Natural killer cell treated with Interleukin-12 subunit alpha and Interleukin-12 subunit beta and Interleukin-15 and Interleukin-18, amount 100 ng/mL, for 72 hours (primary cell): Measurements from ENCODE around the gene USP47. TPM values are rescaled to one million over a fixed set of nuclear protein-coding genes. Genes with fewer than 3 reads are reported as not detected.
A peak's percentile ranks its signal among the peaks of the same experiment; 100 is the strongest.

Experiments used
- ATAC-seq, 2 donors: fragments of 150-1000 bp; cut with Tn5 transposase in 1 of 2; sonication (Bioruptor Pico), chemical (Tn5 transposase) in 1 of 2; 2 replicates each; pipeline ENCODE4 v1.10.0; 2021
- DNase-seq: peaks from one replicate; pipeline ENCODE4 v3.0.0; 2022; ENCODE audit warnings: low spot score
- H3K27ac Mint-ChIP-seq, 2 donors: 1 replicate in 1 of 2; 2 replicates in 1 of 2; pipeline ENCODE4 v1.8.0; 2022; ENCODE audit warnings: mixed read lengths in 2 of 2, mild to moderate bottlenecking in 1 of 2, moderate library complexity in 1 of 2
- H3K27me3 Mint-ChIP-seq, 2 donors: 1 replicate in 1 of 2; 2 replicates in 1 of 2; pipeline ENCODE4 v1.8.0; 2022; ENCODE audit warnings: mixed read lengths in 2 of 2
- H3K36me3 Mint-ChIP-seq: one replicate; pipeline ENCODE4 v1.8.0; 2022; ENCODE audit warnings: mixed read lengths
- H3K4me1 Mint-ChIP-seq, 2 donors: 1 replicate in 1 of 2; 2 replicates in 1 of 2; pipeline ENCODE4 v1.8.0; 2022; ENCODE audit warnings: low read depth in 2 of 2, mixed read lengths in 2 of 2, mild to moderate bottlenecking in 1 of 2
- H3K4me3 Mint-ChIP-seq: one replicate; pipeline ENCODE4 v1.8.0; 2022; ENCODE audit warnings: mixed read lengths
- H3K9me3 Mint-ChIP-seq: 2 replicates; pipeline ENCODE4 v1.8.0; 2022; ENCODE audit warnings: mixed read lengths
- total RNA-seq, 2 donors: library from RNA; stranded (reverse); gene quantifications; one replicate each; pipeline ENCODE4 v1.2.3, GENCODE V29; 2022

The USP47 gene
- total RNA-seq, 2 donors from 2014 or later = 61.7 to 61.8 TPM

- DNase-seq (no peak), ATAC-seq (no peak)
- H3K4me3 Mint-ChIP-seq = no peak overlapping the region
- no peaks in the 10 kb centered on the region for H3K9me3 Mint-ChIP-seq
- H3K27ac Mint-ChIP-seq = no peak overlapping the region
- H3K4me1 Mint-ChIP-seq = no peaks in the 10 kb centered on the region
- H3K36me3 Mint-ChIP-seq = peaks cover 14% of the 10 kb centered on the region
- H3K27me3 Mint-ChIP-seq = no peaks in the 10 kb centered on the region
These were observed 102.7 kb downstream of the USP47 start for GRCh38 chr11:11944444-11944843.

GRCh38 chr11:11946180-11946579 is 104.4 kb downstream of the USP47 start:
- Mint-ChIP-seq H3K9me3 (no peaks in the 10 kb centered on the region), H3K36me3 (peaks cover 16% of the 10 kb centered on the region), H3K27ac (no peak overlapping the region), H3K27me3 (no peaks in the 10 kb centered on the region), H3K4me3 (no peak overlapping the region), H3K4me1 (no peaks in the 10 kb centered on the region)
- no peak for DNase-seq
- no peak for ATAC-seq

- H3K27ac Mint-ChIP-seq = no peak overlapping the region
- no peaks in the 10 kb centered on the region for H3K27me3 Mint-ChIP-seq
- no peak overlapping the region for H3K4me3 Mint-ChIP-seq
- DNase-seq = no peak
- ATAC-seq = no peak
- H3K9me3 Mint-ChIP-seq = no peaks in the 10 kb centered on the region
- peaks cover 20% of the 10 kb centered on the region for H3K36me3 Mint-ChIP-seq
- no peaks in the 10 kb centered on the region for H3K4me1 Mint-ChIP-seq
These were observed 105.1 kb downstream of the USP47 start for GRCh38 chr11:11946878-11947277.

GRCh38 chr11:11947825-11948224 is 106.1 kb downstream of the USP47 start:
- DNase-seq = no peak
- no peak overlapping the region for H3K27ac Mint-ChIP-seq
- no peak overlapping the region for H3K4me3 Mint-ChIP-seq
- H3K4me1 Mint-ChIP-seq = no peaks in the 10 kb centered on the region
- ATAC-seq = no peak
- H3K27me3 Mint-ChIP-seq = no peaks in the 10 kb centered on the region
- peaks cover 23% of the 10 kb centered on the region for H3K36me3 Mint-ChIP-seq
- no peaks in the 10 kb centered on the region for H3K9me3 Mint-ChIP-seq

GRCh38 chr11:11948242-11948947 is 106.6 kb downstream of the USP47 start:
- H3K27ac Mint-ChIP-seq = no peak overlapping the region
- H3K4me1 Mint-ChIP-seq = no peaks in the 10 kb centered on the region
- H3K4me3 Mint-ChIP-seq = no peak overlapping the region
- DNase-seq = no peak
- no peak for ATAC-seq
- no peaks in the 10 kb centered on the region for H3K9me3 Mint-ChIP-seq
- H3K27me3 Mint-ChIP-seq = no peaks in the 10 kb centered on the region
- peaks cover 25% of the 10 kb centered on the region for H3K36me3 Mint-ChIP-seq

- Mint-ChIP-seq H3K4me1 (no peaks in the 10 kb centered on the region), H3K27ac (no peak overlapping the region), H3K36me3 (peaks cover 25% of the 10 kb centered on the region), H3K4me3 (no peak overlapping the region), H3K9me3 (no peaks in the 10 kb centered on the region), H3K27me3 (no peaks in the 10 kb centered on the region)
- ATAC-seq (no peak), DNase-seq (no peak)
These were observed 107.7 kb downstream of the USP47 start for GRCh38 chr11:11949482-11949881.

- H3K4me1 Mint-ChIP-seq = no peaks in the 10 kb centered on the region
- no peak for DNase-seq
- H3K9me3 Mint-ChIP-seq = no peaks in the 10 kb centered on the region
- no peaks in the 10 kb centered on the region for H3K27me3 Mint-ChIP-seq
- peaks cover 35% of the 10 kb centered on the region for H3K36me3 Mint-ChIP-seq
- peak overlapping the region in 1 of 2 donors; percentile 0 for H3K27ac Mint-ChIP-seq
- ATAC-seq = no peak
- H3K4me3 Mint-ChIP-seq = no peak overlapping the region
These were observed 110.3 kb downstream of the USP47 start for GRCh38 chr11:11952036-11952435.

- DNase-seq = no peak
- ATAC-seq = no peak
- Mint-ChIP-seq H3K27me3 (no peaks in the 10 kb centered on the region), H3K4me1 (peaks cover 20 to 22% of the 10 kb centered on the region in 2 donors), H3K27ac (peak overlapping the region in 1 of 2 donors; percentile 54), H3K36me3 (peaks cover 29% of the 10 kb centered on the region), H3K4me3 (no peak overlapping the region), H3K9me3 (no peaks in the 10 kb centered on the region)
These were observed 114.2 kb downstream of the USP47 start for GRCh38 chr11:11956006-11956405.

GRCh38 chr11:11958403-11959231 is 116.8 kb downstream of the USP47 start:
- DNase-seq (no peak), ATAC-seq (no peak)
- Mint-ChIP-seq H3K36me3 (peaks cover 15% of the 10 kb centered on the region), H3K9me3 (no peaks in the 10 kb centered on the region), H3K4me1 (peaks cover 22 to 30% of the 10 kb centered on the region in 2 donors), H3K4me3 (no peak overlapping the region), H3K27ac (no peak overlapping the region), H3K27me3 (no peaks in the 10 kb centered on the region)

- peaks cover 22 to 30% of the 10 kb centered on the region in 2 donors for H3K4me1 Mint-ChIP-seq
- peaks cover 15% of the 10 kb centered on the region for H3K36me3 Mint-ChIP-seq
- no peak overlapping the region for H3K4me3 Mint-ChIP-seq
- H3K27me3 Mint-ChIP-seq = no peaks in the 10 kb centered on the region
- H3K9me3 Mint-ChIP-seq = no peaks in the 10 kb centered on the region
- DNase-seq (no peak), ATAC-seq (no peak)
- peak overlapping the region; percentile 56 to 60 for H3K27ac Mint-ChIP-seq
These were observed 117.8 kb downstream of the USP47 start for GRCh38 chr11:11959601-11960000.

GRCh38 chr11:11960687-11961086 is 118.9 kb downstream of the USP47 start:
- ATAC-seq (peak in 1 of 2 donors; percentile 57), DNase-seq (no peak)
- Mint-ChIP-seq H3K4me1 (peaks cover 22 to 30% of the 10 kb centered on the region in 2 donors), H3K9me3 (no peaks in the 10 kb centered on the region), H3K4me3 (peak overlapping the region; percentile 12), H3K36me3 (peaks cover 13% of the 10 kb centered on the region), H3K27ac (peak overlapping the region in 1 of 2 donors; percentile 60), H3K27me3 (peaks cover 0 to 2% of the 10 kb centered on the region in 2 donors)

GRCh38 chr11:11961399-11962028 is 119.7 kb downstream of the USP47 start:
- H3K27me3 Mint-ChIP-seq = peaks cover 0 to 7% of the 10 kb centered on the region in 2 donors
- H3K4me1 Mint-ChIP-seq = peaks cover 22 to 30% of the 10 kb centered on the region in 2 donors
- H3K36me3 Mint-ChIP-seq = peaks cover 5% of the 10 kb centered on the region
- no peak overlapping the region for H3K27ac Mint-ChIP-seq
- H3K4me3 Mint-ChIP-seq = no peak overlapping the region
- DNase-seq (no peak), ATAC-seq (no peak)
- no peaks in the 10 kb centered on the region for H3K9me3 Mint-ChIP-seq

GRCh38 chr11:11963067-11963466 is 121.3 kb downstream of the USP47 start:
- DNase-seq (no peak), ATAC-seq (no peak)
- peaks cover 0 to 7% of the 10 kb centered on the region in 2 donors for H3K27me3 Mint-ChIP-seq
- H3K9me3 Mint-ChIP-seq = no peaks in the 10 kb centered on the region
- no peak overlapping the region for H3K27ac Mint-ChIP-seq
- H3K36me3 Mint-ChIP-seq = no peaks in the 10 kb centered on the region
- peaks cover 22 to 32% of the 10 kb centered on the region in 2 donors for H3K4me1 Mint-ChIP-seq
- no peak overlapping the region for H3K4me3 Mint-ChIP-seq
